HFFc6 (cell line): ENCODE measurements around the gene FARS2. TPM values are rescaled to one million over a fixed set of nuclear protein-coding genes. Genes with fewer than 3 reads are reported as not detected.

Source experiments
- DNase-seq: peaks from one replicate; pipeline ENCODE4 v3.0.0-alpha.2; 2018
- H3K27ac Mint-ChIP-seq: 2 replicates; pipeline ENCODE4 v1.8.0; 2020; ENCODE audit warnings: mild to moderate bottlenecking, mixed read lengths
- H3K27me3 Mint-ChIP-seq: 2 replicates; pipeline ENCODE4 v1.8.0; 2021; ENCODE audit warnings: mild to moderate bottlenecking, moderate library complexity, mixed read lengths; ENCODE audit not compliant: insufficient read depth
- H3K36me3 Mint-ChIP-seq: 2 replicates; pipeline ENCODE4 v1.8.0; 2021; ENCODE audit warnings: low read depth, mixed read lengths
- H3K4me1 Mint-ChIP-seq: 2 replicates; pipeline ENCODE4 v1.8.0; 2020; ENCODE audit warnings: low read depth, mixed read lengths
- H3K4me3 Mint-ChIP-seq: 2 replicates; pipeline ENCODE4 v1.8.0; 2020; ENCODE audit warnings: mild to moderate bottlenecking, moderate library complexity, mixed read lengths
- H3K9me3 Mint-ChIP-seq: 2 replicates; pipeline ENCODE4 v1.8.0; 2020; ENCODE audit warnings: mild to moderate bottlenecking, mixed read lengths
- CTCF ChIP-seq: fragments of 200-600 bp; sonication (generic); IDR thresholded peaks from 2 replicates; pipeline ENCODE4 v1.5.0; 2021; ENCODE audit warnings: antibody characterized with exemption, mild to moderate bottlenecking
- total RNA-seq, 6 experiments: library from RNA; stranded (reverse); fragmentation: NEBNext Ultra II Directional; extraction: Animal tissue kit (Norgen Biotek cat#: 25700); gene quantifications; 2 replicates in 1 of 6; 3 replicates in 5 of 6; pipeline ENCODE4 v1.2.3, GENCODE V29; 2021

Gene FARS2
- total RNA-seq, 6 experiments from 2014 or later: 11.5 to 16.4 (median 13.1) TPM

GRCh38 chr6:5673019-5673790 lies 411.9 kb downstream of the FARS2 start:
- H3K27ac Mint-ChIP-seq: peak overlapping the region; percentile 95
- H3K4me3 Mint-ChIP-seq: peak overlapping the region; percentile 69; the same call in 1 of the 2 replicates
- peaks cover 5% of the 10 kb centered on the region for H3K27me3 Mint-ChIP-seq
- no peaks in the 10 kb centered on the region for H3K36me3 Mint-ChIP-seq
- no peak for DNase-seq
- no peaks in the 10 kb centered on the region for H3K9me3 Mint-ChIP-seq
- no peak for TF ChIP-seq CTCF
- peaks cover 63% of the 10 kb centered on the region for H3K4me1 Mint-ChIP-seq

- no peak for DNase-seq
- no peak overlapping the region for H3K4me3 Mint-ChIP-seq
- H3K9me3 Mint-ChIP-seq: no peaks in the 10 kb centered on the region
- no peak for TF ChIP-seq CTCF
- no peaks in the 10 kb centered on the region for H3K36me3 Mint-ChIP-seq
- H3K4me1 Mint-ChIP-seq: peaks cover 63% of the 10 kb centered on the region
- peaks cover 5% of the 10 kb centered on the region for H3K27me3 Mint-ChIP-seq
- no peak overlapping the region for H3K27ac Mint-ChIP-seq
Measured at GRCh38 chr6:5674141-5674540, 412.8 kb downstream of the FARS2 start.

GRCh38 chr6:5674721-5675120 lies 413.4 kb downstream of the FARS2 start:
- Mint-ChIP-seq H3K4me1 (peaks cover 63% of the 10 kb centered on the region), H3K9me3 (no peaks in the 10 kb centered on the region), H3K36me3 (no peaks in the 10 kb centered on the region), H3K27ac (no peak overlapping the region), H3K27me3 (peaks cover 5% of the 10 kb centered on the region), H3K4me3 (no peak overlapping the region)
- DNase-seq: no peak
- no peak for TF ChIP-seq CTCF

GRCh38 chr6:5676701-5677100 lies 415.4 kb downstream of the FARS2 start:
- Mint-ChIP-seq H3K36me3 (no peaks in the 10 kb centered on the region), H3K9me3 (no peaks in the 10 kb centered on the region)

GRCh38 chr6:5677219-5678000 lies 416.1 kb downstream of the FARS2 start:
- Mint-ChIP-seq H3K4me3 (no peak overlapping the region), H3K27me3 (peaks cover 3% of the 10 kb centered on the region; the same call in 1 of the 2 replicates), H3K9me3 (no peaks in the 10 kb centered on the region), H3K4me1 (peaks cover 39% of the 10 kb centered on the region), H3K27ac (no peak overlapping the region), H3K36me3 (no peaks in the 10 kb centered on the region)
- no peak for TF ChIP-seq CTCF
- no peak for DNase-seq

More at GRCh38 chr6:5676701-5677100, 415.4 kb downstream of the FARS2 start:
- DNase-seq: no peak
- Mint-ChIP-seq H3K27ac (no peak overlapping the region), H3K4me3 (no peak overlapping the region), H3K4me1 (peaks cover 46% of the 10 kb centered on the region), H3K27me3 (peaks cover 3% of the 10 kb centered on the region)
- no peak for TF ChIP-seq CTCF
